HepG2 (cell line): Measurements from ENCODE around the gene GPATCH3. TPM values are rescaled to one million over a fixed set of nuclear protein-coding genes. Genes with fewer than 3 reads are reported as not detected.

Source experiments
- AKNA ChIP-seq: sonication (generic); formaldehyde crosslinking; IDR thresholded peaks from 2 replicates; pipeline ENCODE4 v1.4.0; 2020; ENCODE audit warnings: missing genetic modification reagents, borderline replicate concordance
- ARID5B ChIP-seq: IDR thresholded peaks from 2 replicates; pipeline ENCODE4 v1.4.0; 2020; ENCODE audit warnings: mild to moderate bottlenecking, missing genetic modification reagents
- ATF7-NPFF ChIP-seq: sonication (generic); formaldehyde crosslinking; IDR thresholded peaks from 2 replicates; pipeline ENCODE4 v1.8.1; 2023; ENCODE audit warnings: mild to moderate bottlenecking, low read depth, missing genetic modification reagents, moderate library complexity
- BCLAF1 ChIP-seq: fragments of 450-650 bp; IDR thresholded peaks from 2 replicates; pipeline ENCODE4 v1.6.1; 2017; ENCODE audit warnings: mild to moderate bottlenecking
- IRF1 ChIP-seq: sonication (generic); formaldehyde crosslinking; IDR thresholded peaks from 2 replicates; pipeline ENCODE4 v1.4.0; 2020; ENCODE audit warnings: low read depth, mild to moderate bottlenecking, missing genetic modification reagents
- ZBTB39 ChIP-seq: sonication (generic); formaldehyde crosslinking; IDR thresholded peaks from 2 replicates; pipeline ENCODE4 v1.5.0; 2020; ENCODE audit warnings: missing genetic modification reagents
- ZFY ChIP-seq: sonication (generic); formaldehyde crosslinking; IDR thresholded peaks from 2 replicates; pipeline ENCODE4 v1.4.0; 2020; ENCODE audit warnings: missing genetic modification reagents
- ZNF235 ChIP-seq: sonication (generic); formaldehyde crosslinking; IDR thresholded peaks from 2 replicates; pipeline ENCODE4 v1.8.1; 2023; ENCODE audit warnings: mild to moderate bottlenecking, missing genetic modification reagents, borderline replicate concordance
- ZNF317 ChIP-seq: sonication (generic); formaldehyde crosslinking; IDR thresholded peaks from 2 replicates; pipeline ENCODE4 v1.5.0; 2020; ENCODE audit warnings: mild to moderate bottlenecking, missing genetic modification reagents
- ZNF367 ChIP-seq: sonication (generic); formaldehyde crosslinking; IDR thresholded peaks from 2 replicates; pipeline ENCODE4 v1.4.0; 2020; ENCODE audit warnings: missing genetic modification reagents, borderline replicate concordance
- ZNF432 ChIP-seq: sonication (generic); formaldehyde crosslinking; IDR thresholded peaks from 2 replicates; pipeline ENCODE4 v1.5.0; 2020; ENCODE audit warnings: missing genetic modification reagents, mild to moderate bottlenecking, borderline replicate concordance
- ZNF790 ChIP-seq: sonication (generic); formaldehyde crosslinking; IDR thresholded peaks from 2 replicates; pipeline ENCODE4 v1.8.0; 2022; ENCODE audit warnings: missing genetic modification reagents, mild to moderate bottlenecking, borderline replicate concordance
- ZNF850 ChIP-seq: sonication (generic); formaldehyde crosslinking; conservative IDR thresholded peaks from 2 replicates; pipeline ENCODE4 v1.9.0; 2021; ENCODE audit warnings: mild to moderate bottlenecking, missing genetic modification reagents
- polyA plus RNA-seq, 8 experiments: library from polyadenylated mRNA; depleted of rRNA in 3 of 8; stranded (reverse) in 7 of 8; unstranded in 1 of 8; fragments of >200 nt; fragmentation: Illumina TruSeq in 4 of 8; extraction: Trizol in 4 of 8; gene quantifications; 2 replicates each; pipeline versions ENCODE4 v1.2.1 to v1.2.3, GENCODE V29; 2011 to 2016; ENCODE audit warnings: low read depth in 4 of 8, missing spikeins in 1 of 8, mixed read lengths in 1 of 8; ENCODE audit not compliant: insufficient read depth in 1 of 8
- total RNA-seq, 5 experiments: library from RNA; depleted of rRNA; stranded (reverse); fragments of >200 nt; fragmentation: Illumina TruSeq; extraction: Trizol; gene quantifications; 2 replicates each; pipeline ENCODE4 v1.2.3, GENCODE V29; 2016; ENCODE audit warnings: low read depth in 1 of 5

The GPATCH3 gene
- total and polyA plus RNA-seq, 2 of the 13 experiments (the other 11 are each of a cell fraction or from before 2014, with no cell fraction given): 8.3 to 11.0 TPM

- no peak for TF ChIP-seq ARID5B (CRISPR knock-in tag)
- no peak for TF ChIP-seq BCLAF1
- TF ChIP-seq ATF7-NPFF (CRISPR knock-in tag): no peak
- TF ChIP-seq IRF1 (CRISPR knock-in tag): no peak
- TF ChIP-seq ZFY (CRISPR knock-in tag): no peak
- no peak for TF ChIP-seq ZNF432 (CRISPR knock-in tag)
- TF ChIP-seq ZNF850 (CRISPR knock-in tag): no peak
- TF ChIP-seq ZNF790 (CRISPR knock-in tag): no peak
- TF ChIP-seq ZNF367 (CRISPR knock-in tag): 0 out of 2 replicates have a peak, but pooled peaks have one; percentile 7
- no peak for TF ChIP-seq ZNF235 (CRISPR knock-in tag)
- no peak for TF ChIP-seq ZBTB39 (CRISPR knock-in tag)
- TF ChIP-seq AKNA (CRISPR knock-in tag): no peak
- no peak for TF ChIP-seq ZNF317 (CRISPR knock-in tag)
Observed at GRCh38 chr1:26921126-26921539, 20.9 kb upstream of the GPATCH3 start (continued).
